ENCODE results near the gene ARMC2. TPM values are rescaled to one million over a fixed set of nuclear protein-coding genes. Genes with fewer than 3 reads are reported as not detected.

ARMC2 gene
- total RNA-seq, 2 experiments from 2014 or later = 2.7 to 4.6 TPM

DNA sequence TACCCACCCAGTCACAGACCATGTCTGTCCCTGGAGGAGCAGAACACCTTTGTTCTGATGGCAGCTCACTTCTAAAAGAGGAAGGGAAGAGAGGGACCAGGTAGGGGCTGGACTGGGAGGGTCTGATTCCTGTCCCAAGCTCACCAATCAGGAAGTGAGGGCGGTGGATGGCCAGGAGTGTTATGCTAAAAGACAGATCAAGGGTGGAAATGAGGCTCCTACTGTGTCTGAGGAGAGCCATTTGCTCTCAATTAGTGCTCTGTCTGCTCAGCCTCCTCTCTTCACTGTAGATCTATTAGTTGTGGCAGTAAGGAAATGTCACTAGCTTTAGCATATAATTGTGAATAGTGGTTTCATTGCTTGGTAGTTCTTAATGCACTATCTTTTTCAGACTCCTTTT lies 72.5 kb downstream of the ARMC2 start:
- Mint-ChIP-seq H3K4me1 (ENCODE audit: low read depth) (peaks cover 34% of the 10 kb centered on the region), H3K36me3 (ENCODE audit: low read depth) (peaks cover 10% of the 10 kb centered on the region), H3K9me3 (peaks cover 2% of the 10 kb centered on the region), H3K27ac (no peak overlapping the region), H3K27me3 (no peaks in the 10 kb centered on the region), H3K4me3 (no peak overlapping the region)
- TF ChIP-seq CTCF (IDR thresholded peaks at IDR 0.05) = no peak
- ChIA-PET POLR2A (interaction anchor here (1.1 to 1.8 kb wide), 2 partner anchors 17 to 36 kb away, joined by 4 read pairs; no protein-coding TSS in a partner anchor), CTCF (interaction anchor here (0.9 to 8.1 kb wide), 7 partner anchors 7 to 379 kb away, joined by 3 to 46 read pairs (median 5); no protein-coding TSS in a partner anchor)
- ATAC-seq = no peak
- DNase-seq = no peak
- intact Hi-C loops (cut with micrococcal nuclease) = loop anchor here (1.0 kb wide), 1 partner anchor 46 kb away; no protein-coding TSS in a partner anchor

- CTCF ChIA-PET = interaction anchor here (0.9 to 8.1 kb wide), 5 partner anchors 8 to 151 kb away, joined by 3 to 46 read pairs (median 8); no protein-coding TSS in a partner anchor
- ATAC-seq = peak; percentile 80
- Mint-ChIP-seq H3K4me1 (ENCODE audit: low read depth) (peaks cover 34% of the 10 kb centered on the region), H3K4me3 (peak overlapping the region; percentile 1), H3K27ac (peak overlapping the region; percentile 47), H3K36me3 (ENCODE audit: low read depth) (peaks cover 10% of the 10 kb centered on the region), H3K9me3 (peaks cover 2% of the 10 kb centered on the region), H3K27me3 (no peaks in the 10 kb centered on the region)
- intact Hi-C loops (cut with micrococcal nuclease) = loop anchor here (1.0 kb wide), 1 partner anchor 47 kb away; no protein-coding TSS in a partner anchor
- TF ChIP-seq CTCF (IDR thresholded peaks at IDR 0.05) = no peak
- POLR2A ChIA-PET = interaction anchor here (0.6 to 1.8 kb wide), 6 partner anchors 23 to 737 kb away, joined by 3 to 5 read pairs (median 4); no protein-coding TSS in a partner anchor
- DNase-seq = peak; percentile 73
These were observed 73.5 kb downstream of the ARMC2 start for GRCh38 chr6:108921547-108922361.

DNA sequence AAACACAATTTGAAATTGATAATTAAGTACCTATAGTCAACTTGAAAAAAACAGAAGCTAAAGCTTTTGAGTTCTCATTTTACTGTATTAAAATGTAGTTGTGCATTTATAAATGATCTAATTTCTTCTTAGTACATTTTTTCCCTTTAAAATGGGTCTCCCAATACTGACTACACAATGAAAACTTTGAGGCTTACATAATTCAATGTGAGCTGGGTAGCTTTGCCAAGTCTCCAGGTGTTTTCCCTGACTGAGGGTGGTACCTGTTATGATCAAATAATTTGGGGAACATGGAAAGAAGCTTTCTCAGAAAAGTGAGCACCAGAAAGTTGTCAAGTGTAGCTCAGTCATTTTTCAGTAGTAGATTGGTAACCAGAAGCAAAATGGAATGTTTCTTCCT lies 74.3 kb downstream of the ARMC2 start:
- peaks cover 34% of the 10 kb centered on the region for H3K4me1 Mint-ChIP-seq (ENCODE audit: low read depth)

DNA sequence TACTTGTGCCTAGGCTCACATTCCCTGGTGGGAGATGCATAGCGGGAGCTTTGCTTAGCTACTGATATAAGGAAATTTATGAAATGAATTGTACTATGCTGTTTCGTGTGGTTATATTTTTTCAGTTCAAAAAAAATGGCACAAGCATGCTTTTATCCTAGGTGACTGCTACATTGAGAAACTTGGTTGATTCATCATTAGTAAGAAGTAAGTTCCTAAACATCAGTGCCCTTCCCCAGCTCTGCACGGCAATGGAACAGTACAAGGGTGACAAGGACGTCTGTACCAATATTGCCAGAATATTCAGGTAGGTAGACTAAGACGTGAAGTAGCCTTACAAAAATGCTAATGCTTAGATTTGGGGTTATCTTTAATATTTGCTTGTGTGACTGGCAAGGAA lies 79.7 kb downstream of the ARMC2 start:
- TF ChIP-seq CTCF (IDR thresholded peaks at IDR 0.05) = no peak
- H3K4me1 Mint-ChIP-seq (ENCODE audit: low read depth) = peaks cover 12% of the 10 kb centered on the region
- intact Hi-C loops (cut with micrococcal nuclease) = no loop called here
- H3K36me3 Mint-ChIP-seq (ENCODE audit: low read depth) = peaks cover 10% of the 10 kb centered on the region
- no peak overlapping the region for H3K4me3 Mint-ChIP-seq
- peaks cover 5% of the 10 kb centered on the region for H3K9me3 Mint-ChIP-seq
- ATAC-seq (no peak), DNase-seq (no peak)
- H3K27ac Mint-ChIP-seq = no peak overlapping the region
- no peaks in the 10 kb centered on the region for H3K27me3 Mint-ChIP-seq
- POLR2A ChIA-PET = no interaction called here
- CTCF ChIA-PET = interaction anchor here (2.5 to 8.1 kb wide), 2 partner anchors 14 to 145 kb away, joined by 7 to 46 read pairs; no protein-coding TSS in a partner anchor

More for the DNA sequence above, 74.3 kb downstream of the ARMC2 start:
- DNase-seq (no peak), ATAC-seq (no peak)
- H3K36me3 Mint-ChIP-seq (ENCODE audit: low read depth) = peaks cover 10% of the 10 kb centered on the region
- TF ChIP-seq CTCF (IDR thresholded peaks at IDR 0.05) = no peak
- H3K27ac Mint-ChIP-seq = no peak overlapping the region
- H3K9me3 Mint-ChIP-seq = peaks cover 2% of the 10 kb centered on the region
- intact Hi-C loops (cut with micrococcal nuclease) = no loop called here
- H3K4me3 Mint-ChIP-seq = no peak overlapping the region
- POLR2A ChIA-PET = interaction anchor here (0.9 to 1.7 kb wide), 2 partner anchors 38 to 39 kb away, joined by 4 to 5 read pairs; no protein-coding TSS in a partner anchor
- CTCF ChIA-PET = interaction anchor here (1.5 to 8.1 kb wide), 5 partner anchors 8 to 172 kb away, joined by 3 to 46 read pairs (median 8); partner anchors contain the start of genes CEP57L1 and SESN1
- no peaks in the 10 kb centered on the region for H3K27me3 Mint-ChIP-seq
